Glutamatergic neuron (in vitro differentiated cells): ENCODE measurements around the gene GSG1L. TPM values are rescaled to one million over a fixed set of nuclear protein-coding genes. Genes with fewer than 3 reads are reported as not detected.

Source experiments
- DNase-seq: peaks from one replicate; pipeline ENCODE4 v3.0.0; 2022
- H3K27ac Mint-ChIP-seq: one replicate; pipeline ENCODE4 v1.8.0; 2020; ENCODE audit warnings: mild to moderate bottlenecking, mixed read lengths, inconsistent platforms; ENCODE audit not compliant: unreplicated experiment
- H3K27me3 Mint-ChIP-seq: one replicate; pipeline ENCODE4 v1.8.0; 2020; ENCODE audit warnings: mild to moderate bottlenecking, moderate library complexity, mixed read lengths, inconsistent platforms; ENCODE audit not compliant: unreplicated experiment
- H3K36me3 Mint-ChIP-seq: one replicate; pipeline ENCODE4 v1.8.0; 2020; ENCODE audit warnings: mild to moderate bottlenecking, mixed read lengths, inconsistent platforms; ENCODE audit not compliant: unreplicated experiment
- H3K4me1 Mint-ChIP-seq: one replicate; pipeline ENCODE4 v1.8.0; 2020; ENCODE audit warnings: mild to moderate bottlenecking, low read depth, mixed read lengths, inconsistent platforms; ENCODE audit not compliant: unreplicated experiment
- H3K4me3 Mint-ChIP-seq: one replicate; pipeline ENCODE4 v1.8.0; 2020; ENCODE audit warnings: mild to moderate bottlenecking, mixed read lengths, inconsistent platforms; ENCODE audit not compliant: unreplicated experiment
- H3K9me3 Mint-ChIP-seq: one replicate; pipeline ENCODE4 v1.8.0; 2020; ENCODE audit warnings: mild to moderate bottlenecking, moderate library complexity, mixed read lengths, inconsistent platforms; ENCODE audit not compliant: unreplicated experiment
- CTCF ChIP-seq: fragments of 200-600 bp; sonication (generic); IDR thresholded peaks from one replicate; pipeline ENCODE4 v1.5.0; 2021; ENCODE audit not compliant: partially characterized antibody, unreplicated experiment
- total RNA-seq: library from RNA; stranded (reverse); fragmentation: NEBNext Ultra II Directional; extraction: Animal tissue kit (Norgen Biotek cat#: 25700); gene quantifications from one replicate; pipeline ENCODE4 v1.2.1, GENCODE V29; 2021; ENCODE audit not compliant: unreplicated experiment

GSG1L gene
- total RNA-seq, 1 donor from 2014 or later = 0.91 TPM

- no peak for DNase-seq
- Mint-ChIP-seq H3K4me3 (no peak overlapping the region), H3K36me3 (peaks cover 25% of the 10 kb centered on the region), H3K27me3 (peaks cover 10% of the 10 kb centered on the region), H3K4me1 (peaks cover 23% of the 10 kb centered on the region), H3K27ac (no peak overlapping the region), H3K9me3 (peaks cover 10% of the 10 kb centered on the region)
- no peak for TF ChIP-seq CTCF
Measured at GRCh38 chr16:27764869-27765675, 298.4 kb downstream of the GSG1L start.

GRCh38 chr16:27764427-27764826 is 299.1 kb downstream of the GSG1L start:
- Mint-ChIP-seq H3K4me1 (peaks cover 27% of the 10 kb centered on the region), H3K27ac (no peak overlapping the region), H3K36me3 (peaks cover 25% of the 10 kb centered on the region), H3K27me3 (peaks cover 13% of the 10 kb centered on the region), H3K4me3 (no peak overlapping the region), H3K9me3 (peaks cover 8% of the 10 kb centered on the region)
- no peak for DNase-seq
- no peak for TF ChIP-seq CTCF

- H3K4me3 Mint-ChIP-seq = no peak overlapping the region
- peaks cover 7% of the 10 kb centered on the region for H3K9me3 Mint-ChIP-seq
- H3K27me3 Mint-ChIP-seq = peaks cover 8% of the 10 kb centered on the region
- DNase-seq = no peak
- no peak for TF ChIP-seq CTCF
- H3K4me1 Mint-ChIP-seq = peaks cover 34% of the 10 kb centered on the region
- no peak overlapping the region for H3K27ac Mint-ChIP-seq
- H3K36me3 Mint-ChIP-seq = peaks cover 26% of the 10 kb centered on the region
Measured at GRCh38 chr16:27762441-27762840, 301.1 kb downstream of the GSG1L start.

GRCh38 chr16:27761816-27762215 is 301.7 kb downstream of the GSG1L start:
- Mint-ChIP-seq H3K27me3 (peaks cover 6% of the 10 kb centered on the region), H3K9me3 (peaks cover 5% of the 10 kb centered on the region), H3K4me1 (peaks cover 36% of the 10 kb centered on the region), H3K27ac (no peak overlapping the region), H3K36me3 (peaks cover 26% of the 10 kb centered on the region), H3K4me3 (no peak overlapping the region)
- no peak for DNase-seq
- TF ChIP-seq CTCF = no peak

GRCh38 chr16:27760789-27761176 is 302.7 kb downstream of the GSG1L start:
- peaks cover 6% of the 10 kb centered on the region for H3K27me3 Mint-ChIP-seq
- TF ChIP-seq CTCF = no peak
- no peak overlapping the region for H3K4me3 Mint-ChIP-seq
- no peak for DNase-seq
- H3K27ac Mint-ChIP-seq = no peak overlapping the region
- peaks cover 26% of the 10 kb centered on the region for H3K36me3 Mint-ChIP-seq
- H3K4me1 Mint-ChIP-seq = peaks cover 37% of the 10 kb centered on the region
- peaks cover 5% of the 10 kb centered on the region for H3K9me3 Mint-ChIP-seq
